Endothelial cell (in vitro differentiated cells): Measurements from ENCODE around the gene E2F6. TPM values are rescaled to one million over a fixed set of nuclear protein-coding genes. Genes with fewer than 3 reads are reported as not detected.

Source experiments
- DNase-seq: peaks from one replicate; pipeline ENCODE4 v3.0.0; 2021; ENCODE audit warnings: low spot score
- H3K27ac Mint-ChIP-seq: one replicate; pipeline ENCODE4 v1.8.0; 2021; ENCODE audit warnings: mixed read lengths, inconsistent platforms; ENCODE audit not compliant: unreplicated experiment
- H3K27me3 Mint-ChIP-seq: one replicate; pipeline ENCODE4 v1.8.0; 2021; ENCODE audit warnings: mild to moderate bottlenecking, moderate library complexity, mixed read lengths, inconsistent platforms; ENCODE audit not compliant: unreplicated experiment
- H3K36me3 Mint-ChIP-seq: one replicate; pipeline ENCODE4 v1.8.0; 2021; ENCODE audit warnings: mild to moderate bottlenecking, low read depth, mixed read lengths, inconsistent platforms; ENCODE audit not compliant: unreplicated experiment
- H3K4me1 Mint-ChIP-seq: one replicate; pipeline ENCODE4 v1.8.0; 2021; ENCODE audit warnings: mild to moderate bottlenecking, mixed read lengths, inconsistent platforms; ENCODE audit not compliant: unreplicated experiment
- H3K4me3 Mint-ChIP-seq: one replicate; pipeline ENCODE4 v1.8.0; 2021; ENCODE audit warnings: mild to moderate bottlenecking, mixed read lengths, inconsistent platforms; ENCODE audit not compliant: unreplicated experiment
- H3K9me3 Mint-ChIP-seq: one replicate; pipeline ENCODE4 v1.8.0; 2021; ENCODE audit warnings: mixed read lengths, inconsistent platforms; ENCODE audit not compliant: unreplicated experiment
- total RNA-seq: library from RNA; stranded (reverse); fragmentation: NEBNext Ultra II Directional; extraction: Animal tissue kit (Norgen Biotek cat#: 25700); gene quantifications from one replicate; pipeline ENCODE4 v1.2.1, GENCODE V29; 2021; ENCODE audit not compliant: unreplicated experiment
- TF ChIP-seq, protein P1 (sequence below): fragments of 200-600 bp; sonication (generic); IDR thresholded peaks from one replicate; pipeline ENCODE4 v1.5.0; 2021; ENCODE audit warnings: antibody characterized with exemption; ENCODE audit not compliant: unreplicated experiment

The E2F6 gene
- total RNA-seq, 1 donor from 2014 or later = 20.4 TPM

DNA sequence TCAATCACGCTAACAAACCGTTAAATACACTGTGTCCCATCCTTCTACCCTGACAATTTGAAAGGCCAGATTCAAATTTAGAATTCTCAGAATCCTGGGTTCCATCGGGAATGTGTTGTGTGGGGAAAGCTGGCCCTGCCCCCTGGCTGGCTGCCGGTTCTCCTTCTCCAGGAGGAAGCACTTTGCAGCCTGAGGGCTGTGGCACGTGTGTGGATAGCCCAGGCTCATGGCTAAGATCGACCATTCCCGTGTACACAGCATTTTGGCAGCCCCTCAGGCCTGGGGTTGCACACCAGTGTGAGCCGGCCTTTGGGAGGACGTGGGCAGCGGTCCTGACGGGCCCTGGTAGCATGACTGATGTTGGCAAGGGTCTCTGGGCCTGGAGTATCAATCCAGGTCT, 70.6 kb downstream of the E2F6 start:
- H3K27ac Mint-ChIP-seq = no peak overlapping the region
- no peak overlapping the region for H3K4me3 Mint-ChIP-seq
- no peaks in the 10 kb centered on the region for H3K9me3 Mint-ChIP-seq
- TF ChIP-seq, protein P1, sequence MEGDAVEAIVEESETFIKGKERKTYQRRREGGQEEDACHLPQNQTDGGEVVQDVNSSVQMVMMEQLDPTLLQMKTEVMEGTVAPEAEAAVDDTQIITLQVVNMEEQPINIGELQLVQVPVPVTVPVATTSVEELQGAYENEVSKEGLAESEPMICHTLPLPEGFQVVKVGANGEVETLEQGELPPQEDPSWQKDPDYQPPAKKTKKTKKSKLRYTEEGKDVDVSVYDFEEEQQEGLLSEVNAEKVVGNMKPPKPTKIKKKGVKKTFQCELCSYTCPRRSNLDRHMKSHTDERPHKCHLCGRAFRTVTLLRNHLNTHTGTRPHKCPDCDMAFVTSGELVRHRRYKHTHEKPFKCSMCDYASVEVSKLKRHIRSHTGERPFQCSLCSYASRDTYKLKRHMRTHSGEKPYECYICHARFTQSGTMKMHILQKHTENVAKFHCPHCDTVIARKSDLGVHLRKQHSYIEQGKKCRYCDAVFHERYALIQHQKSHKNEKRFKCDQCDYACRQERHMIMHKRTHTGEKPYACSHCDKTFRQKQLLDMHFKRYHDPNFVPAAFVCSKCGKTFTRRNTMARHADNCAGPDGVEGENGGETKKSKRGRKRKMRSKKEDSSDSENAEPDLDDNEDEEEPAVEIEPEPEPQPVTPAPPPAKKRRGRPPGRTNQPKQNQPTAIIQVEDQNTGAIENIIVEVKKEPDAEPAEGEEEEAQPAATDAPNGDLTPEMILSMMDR = no peak
- no peak for DNase-seq
- peaks cover 10% of the 10 kb centered on the region for H3K4me1 Mint-ChIP-seq
- peaks cover 3% of the 10 kb centered on the region for H3K36me3 Mint-ChIP-seq
- H3K27me3 Mint-ChIP-seq = peaks cover 10% of the 10 kb centered on the region

Other genes with a start within 250 kb of the E2F6 start
- gene ROCK2, start 121.5 kb downstream of the E2F6 start, total RNA-seq = 52.8 TPM
- gene GREB1, start 67.9 kb upstream of the E2F6 start, total RNA-seq = 35.9 TPM
- gene NTSR2, start 204.0 kb upstream of the E2F6 start, total RNA-seq = not detected